DOHH2 (cell line): Measurements from ENCODE around the gene RAB7A.

ENCODE experiments used
- EZH2phosphoT487 ChIP-seq: fragments of 200-600 bp; sonication (generic); IDR thresholded peaks from 2 replicates; pipeline ENCODE4 v1.6.1; 2017; ENCODE audit warnings: borderline replicate concordance, mild to moderate bottlenecking, antibody characterized with exemption, low read length, moderate library complexity, mixed read lengths
- TF ChIP-seq, protein P1 (sequence below): fragments of 200-600 bp; sonication (generic); IDR thresholded peaks from one replicate; pipeline ENCODE4 v1.5.1; 2014; ENCODE audit warnings: antibody characterized with exemption, mild to moderate bottlenecking, low read depth, low read length; ENCODE audit not compliant: poor library complexity, severe bottlenecking

DNA sequence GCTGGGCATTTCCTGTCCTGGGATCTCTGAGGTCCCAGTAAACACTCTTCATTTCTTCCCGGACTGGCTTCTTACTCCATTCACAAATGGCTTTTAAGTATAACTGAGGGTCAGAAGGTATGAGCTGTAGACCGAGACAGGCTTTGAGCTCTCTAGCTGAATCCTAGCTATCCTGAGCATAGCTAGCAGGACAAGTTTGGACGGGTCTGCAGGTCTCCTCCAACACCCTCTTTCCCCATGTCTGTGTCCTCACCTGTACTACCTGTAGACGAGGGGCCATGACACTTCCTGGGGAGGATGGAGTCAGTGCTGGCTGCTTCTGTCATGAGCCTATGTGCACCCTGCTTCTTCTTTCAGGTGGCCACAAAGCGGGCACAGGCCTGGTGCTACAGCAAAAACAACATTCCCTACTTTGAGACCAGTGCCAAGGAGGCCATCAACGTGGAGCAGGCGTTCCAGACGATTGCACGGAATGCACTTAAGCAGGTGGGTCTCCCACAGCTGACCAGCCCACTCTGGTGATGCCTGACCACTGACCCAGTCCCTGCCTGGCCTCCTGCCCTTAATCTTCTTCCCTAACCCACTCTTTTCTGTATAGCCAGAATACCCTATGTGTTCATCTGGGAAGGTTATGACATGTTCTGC, 81.3 kb downstream of the RAB7A start:
- TF ChIP-seq, protein P1, sequence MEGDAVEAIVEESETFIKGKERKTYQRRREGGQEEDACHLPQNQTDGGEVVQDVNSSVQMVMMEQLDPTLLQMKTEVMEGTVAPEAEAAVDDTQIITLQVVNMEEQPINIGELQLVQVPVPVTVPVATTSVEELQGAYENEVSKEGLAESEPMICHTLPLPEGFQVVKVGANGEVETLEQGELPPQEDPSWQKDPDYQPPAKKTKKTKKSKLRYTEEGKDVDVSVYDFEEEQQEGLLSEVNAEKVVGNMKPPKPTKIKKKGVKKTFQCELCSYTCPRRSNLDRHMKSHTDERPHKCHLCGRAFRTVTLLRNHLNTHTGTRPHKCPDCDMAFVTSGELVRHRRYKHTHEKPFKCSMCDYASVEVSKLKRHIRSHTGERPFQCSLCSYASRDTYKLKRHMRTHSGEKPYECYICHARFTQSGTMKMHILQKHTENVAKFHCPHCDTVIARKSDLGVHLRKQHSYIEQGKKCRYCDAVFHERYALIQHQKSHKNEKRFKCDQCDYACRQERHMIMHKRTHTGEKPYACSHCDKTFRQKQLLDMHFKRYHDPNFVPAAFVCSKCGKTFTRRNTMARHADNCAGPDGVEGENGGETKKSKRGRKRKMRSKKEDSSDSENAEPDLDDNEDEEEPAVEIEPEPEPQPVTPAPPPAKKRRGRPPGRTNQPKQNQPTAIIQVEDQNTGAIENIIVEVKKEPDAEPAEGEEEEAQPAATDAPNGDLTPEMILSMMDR, result no peak
- TF ChIP-seq EZH2phosphoT487, result no peak
